Smooth muscle cell (in vitro differentiated cells): ENCODE results near the gene IL11RA. TPM values are rescaled to one million over a fixed set of nuclear protein-coding genes. Genes with fewer than 3 reads are reported as not detected.
A peak's percentile ranks its signal among the peaks of the same experiment; 100 is the strongest.

ENCODE experiments used
- DNase-seq: peaks from one replicate; lab custom pipeline; 2025; ENCODE audit not compliant: unreplicated experiment; lab: John Stamatoyannopoulos, UW
- H2AFZ ChIP-seq: fragments of 200-600 bp; sonication (generic); 2 replicates; pipeline ENCODE4 v1.6.0; 2016; ENCODE audit warnings: antibody characterized with exemption, low read depth, mild to moderate bottlenecking
- H3F3A ChIP-seq: fragments of 200-600 bp; sonication (generic); 2 replicates; pipeline ENCODE4 v1.6.0; 2017; ENCODE audit warnings: antibody characterized with exemption, low read depth
- H3K27ac ChIP-seq: fragments of 200-600 bp; sonication (generic); 2 replicates; pipeline ENCODE4 v1.5.1; 2016; ENCODE audit warnings: low read depth, mild to moderate bottlenecking
- H3K27me3 ChIP-seq: fragments of 200-600 bp; sonication (generic); 2 replicates; pipeline ENCODE4 v1.6.1; 2016; ENCODE audit warnings: low read depth, mild to moderate bottlenecking
- H3K36me3 ChIP-seq: fragments of 200-600 bp; sonication (generic); 2 replicates; pipeline ENCODE4 v1.5.1; 2016; ENCODE audit warnings: low read depth
- H3K4me1 ChIP-seq: fragments of 200-600 bp; sonication (generic); 2 replicates; pipeline ENCODE4 v1.5.1; 2016; ENCODE audit warnings: low read depth
- H3K4me2 ChIP-seq: fragments of 200-600 bp; sonication (generic); 2 replicates; pipeline ENCODE4 v1.6.0; 2016; ENCODE audit warnings: mild to moderate bottlenecking
- H3K4me3 ChIP-seq: fragments of 200-600 bp; sonication (generic); 2 replicates; pipeline ENCODE4 v1.5.1; 2016; ENCODE audit warnings: mild to moderate bottlenecking
- H3K79me2 ChIP-seq: fragments of 200-600 bp; sonication (generic); 2 replicates; pipeline ENCODE4 v1.6.0; 2016; ENCODE audit warnings: low read depth, mild to moderate bottlenecking
- H3K9ac ChIP-seq: fragments of 200-600 bp; sonication (generic); 2 replicates; pipeline ENCODE4 v1.6.0; 2016; ENCODE audit warnings: low read depth
- H3K9me3 ChIP-seq: fragments of 200-600 bp; sonication (generic); replicated peaks from 2 replicates; pipeline ENCODE4 v1.5.1; 2016; ENCODE audit warnings: low read depth
- H4K20me1 ChIP-seq: fragments of 200-600 bp; sonication (generic); 2 replicates; pipeline ENCODE4 v1.6.0; 2016; ENCODE audit warnings: low read depth
- CTCF ChIP-seq: fragments of 200-600 bp; sonication (generic); IDR thresholded peaks from 2 replicates; pipeline ENCODE4 v1.5.1; 2017; ENCODE audit warnings: borderline replicate concordance, mild to moderate bottlenecking, antibody characterized with exemption; ENCODE audit not compliant: insufficient read depth, poor library complexity, severe bottlenecking
- WGBS: methylation state at CpG from one replicate; pipeline ENCODE4 v1.1.7; 2016; ENCODE audit warnings: low lambda C conversion rate; 5-methylcytosine and 5-hydroxymethylcytosine counted together
- polyA plus RNA-seq: library from polyadenylated mRNA; unstranded; fragments of >200 nt; fragmentation: Nextera tagmentation; extraction: Ambion mirVana; gene quantifications from 2 replicates; pipeline ENCODE4 v1.2.1, GENCODE V29; 2016
- total RNA-seq: library from RNA; depleted of rRNA; stranded (reverse); fragments of >200 nt; gene quantifications from 2 replicates; pipeline ENCODE4 v1.2.3, GENCODE V29; 2014

IL11RA gene
- total and polyA plus RNA-seq, 2 experiments from 2014 or later: 44.5 to 99.8 TPM

GRCh38 chr9:34651321-34651720 lies 664 bp upstream of the IL11RA start:
- Histone ChIP-seq H3K4me3 (peak overlapping the region; percentile 48), H3K4me2 (peak overlapping the region; percentile 86), H3K9ac (peak overlapping the region; percentile 76), H3F3A (peaks cover 17% of the 10 kb centered on the region), H3K79me2 (peaks cover 21% of the 10 kb centered on the region), H2AFZ (peak overlapping the region; percentile 71), H3K36me3 (no peaks in the 10 kb centered on the region), H3K27me3 (no peaks in the 10 kb centered on the region), H3K9me3 (no peaks in the 10 kb centered on the region), H3K27ac (peak overlapping the region; percentile 79), H4K20me1 (no peaks in the 10 kb centered on the region), H3K4me1 (peaks cover 27% of the 10 kb centered on the region)
- no peak for TF ChIP-seq CTCF
- 59% methylated on average over 4 of the region's 4 CpGs for WGBS
- DNase-seq: no peak

- Histone ChIP-seq H3F3A (peaks cover 17% of the 10 kb centered on the region), H3K4me1 (peaks cover 22% of the 10 kb centered on the region), H3K27ac (peak overlapping the region; percentile 79), H3K4me3 (peak overlapping the region; percentile 48), H3K27me3 (no peaks in the 10 kb centered on the region), H3K9ac (peak overlapping the region; percentile 76), H4K20me1 (no peaks in the 10 kb centered on the region), H3K79me2 (peaks cover 16% of the 10 kb centered on the region), H2AFZ (no peak overlapping the region), H3K9me3 (no peaks in the 10 kb centered on the region), H3K4me2 (peak overlapping the region; percentile 86), H3K36me3 (no peaks in the 10 kb centered on the region)
- 50% methylated on average over 5 of the region's 5 CpGs for WGBS
- no peak for TF ChIP-seq CTCF
- DNase-seq: no peak
Measured at GRCh38 chr9:34652602-34653000, 616 bp downstream of the IL11RA start.

GRCh38 chr9:34653151-34654072 lies 1.4 kb downstream of the IL11RA start:
- peaks cover 19% of the 10 kb centered on the region for H3K4me1 ChIP-seq
- peak overlapping the region; percentile 76 for H3K9ac ChIP-seq
- DNase-seq: no peak
- H4K20me1 ChIP-seq: no peaks in the 10 kb centered on the region
- peak overlapping the region; percentile 48 for H3K4me3 ChIP-seq
- no peak overlapping the region for H2AFZ ChIP-seq
- H3K79me2 ChIP-seq: peaks cover 8% of the 10 kb centered on the region
- no peak for TF ChIP-seq CTCF
- H3K4me2 ChIP-seq: peak overlapping the region; percentile 86
- H3K27me3 ChIP-seq: no peaks in the 10 kb centered on the region
- no peaks in the 10 kb centered on the region for H3K36me3 ChIP-seq
- H3F3A ChIP-seq: peaks cover 17% of the 10 kb centered on the region
- peak overlapping the region; percentile 79 for H3K27ac ChIP-seq
- 22% methylated on average over 9 of the region's 11 CpGs for WGBS
- H3K9me3 ChIP-seq: no peaks in the 10 kb centered on the region
